GM18858 (cell line): ENCODE measurements around the gene FAM219A.
"Not testable (repeated sequence)": the region's sequence is repeated elsewhere in the genome, so short reads cannot be mapped to it uniquely, and the experiment has no call there.

Experiments
- ATAC-seq: cut with Tn5 transposase; IDR thresholded peaks from one replicate; pipeline ENCODE4 v1.9.1; 2021; ENCODE audit not compliant: unreplicated experiment

The FAM219A gene

GRCh38 chr9:34485822-34486221 is 27.5 kb upstream of the FAM219A start:
- ATAC-seq: no peak

GRCh38 chr9:34484678-34485077 is 26.3 kb upstream of the FAM219A start:
- ATAC-seq: no peak

- ATAC-seq: not testable (repeated sequence)
These were observed 24.4 kb upstream of the FAM219A start for GRCh38 chr9:34482746-34483145.

GRCh38 chr9:34481620-34482019 is 23.2 kb upstream of the FAM219A start:
- ATAC-seq: not testable (repeated sequence)

GRCh38 chr9:34479431-34479866 is 21.1 kb upstream of the FAM219A start:
- ATAC-seq: no peak

GRCh38 chr9:34477541-34477940 is 19.2 kb upstream of the FAM219A start:
- ATAC-seq: no peak

- ATAC-seq: no peak
These were observed 16.7 kb upstream of the FAM219A start for GRCh38 chr9:34475097-34475496.

- ATAC-seq: no peak
These were observed 7.1 kb upstream of the FAM219A start for GRCh38 chr9:34465468-34465867.

GRCh38 chr9:34464571-34464970 is 6.2 kb upstream of the FAM219A start:
- ATAC-seq: no peak

GRCh38 chr9:34463901-34464232 is 5.5 kb upstream of the FAM219A start:
- ATAC-seq: no peak

GRCh38 chr9:34463098-34463900 is 4.9 kb upstream of the FAM219A start:
- ATAC-seq: no peak

GRCh38 chr9:34459941-34460340 is 1.6 kb upstream of the FAM219A start:
- ATAC-seq: no peak

- no peak for ATAC-seq
These were observed 986 bp upstream of the FAM219A start for GRCh38 chr9:34459356-34459755.

GRCh38 chr9:34458959-34459340 is 580 bp upstream of the FAM219A start:
- ATAC-seq: no peak

GRCh38 chr9:34457266-34458012 is 931 bp downstream of the FAM219A start:
- no peak for ATAC-seq

- no peak for ATAC-seq
These were observed 1.6 kb downstream of the FAM219A start for GRCh38 chr9:34456746-34457145.

- ATAC-seq: no peak
These were observed 2.2 kb downstream of the FAM219A start for GRCh38 chr9:34456151-34456550.

- no peak for ATAC-seq
These were observed 3.8 kb downstream of the FAM219A start for GRCh38 chr9:34454571-34455065.

GRCh38 chr9:34452568-34452967 is 5.8 kb downstream of the FAM219A start:
- ATAC-seq: no peak

GRCh38 chr9:34451545-34451944 is 6.8 kb downstream of the FAM219A start:
- no peak for ATAC-seq

GRCh38 chr9:34451135-34451534 is 7.2 kb downstream of the FAM219A start:
- ATAC-seq: no peak

GRCh38 chr9:34450644-34451043 is 7.7 kb downstream of the FAM219A start:
- ATAC-seq: no peak
